HG02884 (cell line): ENCODE results near the gene SPATA1.
"Not testable (repeated sequence)": the region's sequence is repeated elsewhere in the genome, so short reads cannot be mapped to it uniquely, and the experiment has no call there.

Experiments used
- ATAC-seq: cut with Tn5 transposase; IDR thresholded peaks from one replicate; pipeline ENCODE4 v1.9.1; 2021; ENCODE audit warnings: mild to moderate bottlenecking, moderate library complexity; ENCODE audit not compliant: unreplicated experiment

Gene SPATA1

GRCh38 chr1:84506002-84506728 is at the start of gene SPATA1, which contains the start of gene GNG5:
SPATA1 (plus strand) TSS chr1:84506386; CDS start chr1:84516360, 9,974 bp downstream.
GNG5 (minus strand) TSS chr1:84506581; CDS start chr1:84506091, 490 bp downstream.
- ATAC-seq = peak; percentile 70

- ATAC-seq = no peak
Measured at GRCh38 chr1:84462118-84462517, 44.1 kb upstream of the SPATA1 start.

- no peak for ATAC-seq
Measured at GRCh38 chr1:84467298-84467697, 38.9 kb upstream of the SPATA1 start.

- no peak for ATAC-seq
Measured at GRCh38 chr1:84476225-84476624, 30.0 kb upstream of the SPATA1 start.

DNA sequence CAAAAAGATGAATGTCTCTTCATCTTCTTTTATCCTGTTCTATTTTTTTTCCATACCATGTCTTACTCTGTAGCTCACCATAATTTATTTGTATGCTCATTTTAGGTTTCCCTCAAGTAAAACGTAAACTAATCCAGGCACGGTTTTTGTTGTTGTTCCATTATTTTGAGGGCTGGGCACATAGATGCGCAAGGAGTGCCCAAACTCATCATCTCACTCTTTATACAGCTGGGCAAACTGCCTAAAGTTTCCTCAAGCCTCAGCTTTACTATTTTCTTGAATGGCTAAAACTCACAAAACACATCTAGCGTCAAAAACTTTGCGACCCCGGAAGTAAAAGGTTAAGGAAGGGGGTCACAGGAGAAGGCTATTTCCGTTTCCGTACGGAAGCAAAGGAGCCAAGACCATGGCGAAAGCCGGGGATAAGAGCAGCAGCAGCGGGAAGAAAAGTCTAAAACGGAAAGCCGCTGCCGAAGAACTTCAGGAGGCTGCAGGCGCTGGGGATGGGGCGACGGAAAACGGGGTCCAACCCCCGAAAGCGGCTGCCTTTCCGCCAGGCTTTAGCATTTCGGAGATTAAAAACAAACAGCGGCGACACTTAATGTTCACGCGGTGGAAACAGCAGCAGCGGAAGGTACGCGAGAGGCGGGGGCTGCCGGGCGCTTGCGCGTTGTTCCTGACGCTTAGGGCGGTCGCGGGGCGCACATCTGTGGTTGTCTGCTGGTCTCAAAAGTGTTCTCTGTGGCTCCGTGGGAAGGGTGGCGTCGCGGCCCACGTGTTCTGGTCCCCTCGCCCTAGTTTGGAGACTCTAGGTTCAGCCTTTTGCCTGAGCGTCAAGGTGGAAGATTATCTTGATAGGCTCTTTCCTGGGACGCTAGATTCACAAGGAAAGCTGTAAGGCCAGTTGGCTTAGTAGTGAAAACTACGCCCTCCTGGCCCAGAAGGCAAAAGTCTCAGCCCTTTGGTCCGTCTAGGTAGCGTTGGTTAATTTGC is 27.0 kb upstream of the SPATA1 start, which contains the start of gene RPF1:
RPF1 (plus strand) TSS at position 391 of the 993 bp plus-strand sequence; CDS start at position 407, 16 bp downstream.
- peak; percentile 94 for ATAC-seq

- no peak for ATAC-seq
Measured at GRCh38 chr1:84479998-84480397, 26.2 kb upstream of the SPATA1 start.

GRCh38 chr1:84480650-84481049 is 25.5 kb upstream of the SPATA1 start:
- ATAC-seq = peak; percentile 33

GRCh38 chr1:84481317-84481716 is 24.9 kb upstream of the SPATA1 start:
- ATAC-seq = no peak

GRCh38 chr1:84488107-84488506 is 18.1 kb upstream of the SPATA1 start:
- no peak for ATAC-seq

DNA sequence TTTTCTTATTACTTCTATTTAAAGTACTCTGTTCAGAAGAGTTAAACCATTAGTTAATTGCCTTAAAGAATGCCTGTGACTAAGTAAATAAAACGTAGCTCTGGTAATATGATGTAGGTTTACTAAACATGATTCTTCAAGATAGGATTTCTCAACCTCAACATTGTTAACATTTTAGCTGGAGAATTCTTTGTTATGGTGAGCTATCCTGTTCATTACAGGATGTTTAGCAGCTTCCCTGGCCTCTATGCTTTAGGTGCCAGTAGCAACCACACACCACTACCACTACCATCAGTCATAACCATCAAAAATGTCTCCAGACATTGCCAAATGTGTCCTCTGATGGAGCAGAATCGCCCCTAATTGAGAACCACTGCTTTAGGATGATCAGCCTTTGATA is 16.4 kb upstream of the SPATA1 start:
- no peak for ATAC-seq

- ATAC-seq = no peak
Measured at GRCh38 chr1:84492726-84493125, 13.5 kb upstream of the SPATA1 start.

GRCh38 chr1:84493747-84494146 is 12.4 kb upstream of the SPATA1 start:
- no peak for ATAC-seq

GRCh38 chr1:84496498-84496897 is 9.7 kb upstream of the SPATA1 start:
- ATAC-seq = no peak

GRCh38 chr1:84497631-84498275 is 8.4 kb upstream of the SPATA1 start:
- no peak for ATAC-seq

- ATAC-seq = no peak
Measured at GRCh38 chr1:84502927-84503326, 3.3 kb upstream of the SPATA1 start.

GRCh38 chr1:84504580-84505492 is 1.4 kb upstream of the SPATA1 start:
- no peak for ATAC-seq

DNA sequence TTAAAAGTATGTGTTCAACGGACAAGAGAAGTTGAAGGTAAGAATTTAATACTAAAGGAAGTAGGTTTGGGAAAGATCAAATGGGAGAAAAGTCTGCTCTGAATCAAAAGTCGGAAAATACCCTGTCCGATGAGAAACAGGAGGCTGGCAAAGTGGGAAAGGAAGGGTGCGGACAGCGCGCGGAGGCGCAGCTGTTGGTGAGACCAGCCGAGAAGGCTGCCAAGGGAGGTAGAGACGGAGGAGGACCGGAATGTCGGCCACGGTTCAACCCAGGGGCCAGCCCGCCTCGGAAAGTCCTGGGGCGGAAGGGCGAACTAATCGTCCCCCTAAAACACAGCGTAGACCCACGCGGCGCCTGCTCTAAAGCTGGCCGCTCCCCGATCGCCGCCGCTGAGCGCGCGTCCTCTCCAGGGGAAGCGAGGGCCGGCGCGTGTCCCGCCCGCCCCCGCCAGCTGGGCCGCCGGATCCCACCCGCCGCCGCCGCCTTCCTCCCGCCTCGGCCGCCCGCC is 639 bp upstream of the SPATA1 start:
- ATAC-seq = peak; percentile 22

DNA sequence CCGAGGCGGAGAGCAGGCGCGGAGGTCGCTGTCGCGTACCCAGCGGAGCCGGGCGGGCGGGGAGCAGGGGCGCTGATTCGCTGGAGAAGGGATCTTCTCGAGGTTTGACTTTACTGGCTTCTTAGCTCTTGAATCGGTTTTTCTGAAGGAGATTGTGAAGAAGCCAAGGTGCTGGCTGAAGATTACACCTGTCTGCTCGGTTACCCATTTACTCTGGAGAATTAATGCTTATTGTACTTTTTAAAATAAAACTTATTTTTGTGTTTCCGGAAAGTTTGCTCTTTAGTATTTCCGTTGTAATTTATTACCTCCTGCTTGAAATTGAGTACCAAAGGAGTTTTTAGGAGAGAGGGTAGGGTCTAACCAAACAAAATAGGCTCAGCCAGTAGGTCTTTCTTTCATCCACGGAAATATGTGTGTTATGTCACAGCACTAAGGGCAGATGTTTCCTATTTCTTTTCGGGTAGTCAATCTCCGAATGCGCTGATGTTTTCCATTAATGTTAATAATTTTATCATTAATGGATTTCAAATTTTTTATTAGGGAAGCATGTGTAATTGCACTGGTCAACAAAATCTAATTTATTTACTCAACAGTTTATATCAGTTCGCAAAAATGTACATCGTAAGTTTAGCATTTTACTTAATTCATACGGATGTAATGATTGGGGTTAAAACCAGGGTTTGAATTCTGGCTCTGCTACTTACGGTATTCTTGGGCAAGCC is 705 bp downstream of the SPATA1 start:
- ATAC-seq = no peak

- not testable (repeated sequence) for ATAC-seq
Measured at GRCh38 chr1:84507887-84508286, 1.7 kb downstream of the SPATA1 start.
